Measurements from ENCODE around the gene SVOP. TPM values are rescaled to one million over a fixed set of nuclear protein-coding genes. Genes with fewer than 3 reads are reported as not detected.

The SVOP gene
- total RNA-seq, 4 donors from 2014 or later, result not detected

GRCh38 chr12:108875682-108876361, 145.0 kb downstream of the SVOP start:
- no peak for TF ChIP-seq CTCF (IDR thresholded peaks at IDR 0.05; ENCODE audit: low read depth)

GRCh38 chr12:108875280-108875679, 145.6 kb downstream of the SVOP start:
- TF ChIP-seq CTCF (IDR thresholded peaks at IDR 0.05; ENCODE audit: low read depth), result no peak

- TF ChIP-seq CTCF (IDR thresholded peaks at IDR 0.05; ENCODE audit: low read depth), result no peak
Measured at GRCh38 chr12:108868781-108869180, 152.1 kb downstream of the SVOP start.

GRCh38 chr12:108865169-108865568, 155.7 kb downstream of the SVOP start:
- TF ChIP-seq CTCF (IDR thresholded peaks at IDR 0.05; ENCODE audit: low read depth), result no peak

- TF ChIP-seq CTCF (IDR thresholded peaks at IDR 0.05; ENCODE audit: low read depth), result no peak
Measured at GRCh38 chr12:108862588-108862959, 158.3 kb downstream of the SVOP start.

- no peak for TF ChIP-seq CTCF (IDR thresholded peaks at IDR 0.05; ENCODE audit: low read depth)
Measured at GRCh38 chr12:108861878-108862587, 158.8 kb downstream of the SVOP start.

- no peak for TF ChIP-seq CTCF (IDR thresholded peaks at IDR 0.05; ENCODE audit: low read depth)
Measured at GRCh38 chr12:108860443-108860842, 160.4 kb downstream of the SVOP start.

Data from subcutaneous adipose tissue (tissue), 4 donors.